K562 (cell line): ENCODE measurements around the gene BHLHE40. TPM values are rescaled to one million over a fixed set of nuclear protein-coding genes. Genes with fewer than 3 reads are reported as not detected.

Source experiments
- ATF7 ChIP-seq: fragments of 450-650 bp; IDR thresholded peaks from 2 replicates; pipeline ENCODE4 v1.7.1; 2014; ENCODE audit warnings: mild to moderate bottlenecking, moderate library complexity
- BHLHE40 ChIP-seq: IDR thresholded peaks from 2 replicates; pipeline ENCODE4 v1.6.1; 2011; ENCODE audit warnings: low read length, improper control_type of control experiment
- FOXM1 ChIP-seq, 2 experiments: fragments of 450-650 bp in 1 of 2; sonication (generic) in 1 of 2; formaldehyde crosslinking in 1 of 2; IDR thresholded peaks; 2 replicates each; pipeline versions ENCODE4 v1.6.1 to v1.9.0; 2017 to 2022; ENCODE audit warnings: low read depth in 2 of 2, mild to moderate bottlenecking in 2 of 2, missing genetic modification reagents in 1 of 2, moderate library complexity in 1 of 2
- GABPB2 ChIP-seq: fragments of 250-450 bp; sonication (Bioruptor Pico); conservative IDR thresholded peaks from 2 replicates; pipeline ENCODE4 v1.5.1; 2021; ENCODE audit warnings: mild to moderate bottlenecking
- ILK ChIP-seq: fragments of 450-650 bp; IDR thresholded peaks from 2 replicates; pipeline ENCODE4 v1.6.1; 2016; ENCODE audit warnings: missing genetic modification characterization, low read depth, mild to moderate bottlenecking, missing compliant biosample characterization, moderate library complexity, borderline replicate concordance
- MEF2A ChIP-seq: IDR thresholded peaks from 2 replicates; pipeline ENCODE4 v1.6.1; 2011; ENCODE audit warnings: low read depth, mild to moderate bottlenecking, low read length, moderate library complexity; ENCODE audit not compliant: control insufficient read depth
- PCBP2 ChIP-seq: fragments of 200-400 bp; formaldehyde crosslinking; IDR thresholded peaks from 2 replicates; pipeline ENCODE4 v1.6.1; 2018; ENCODE audit warnings: low read length, low read depth, mild to moderate bottlenecking, moderate library complexity; ENCODE audit not compliant: poor library complexity, severe bottlenecking
- SIX5 ChIP-seq, 2 experiments: IDR thresholded peaks; 2 replicates each; pipeline ENCODE4 v1.6.1; 2011; ENCODE audit warnings: low read length in 2 of 2, borderline replicate concordance in 1 of 2, low read depth in 1 of 2, mild to moderate bottlenecking in 1 of 2, moderate library complexity in 1 of 2; ENCODE audit not compliant: insufficient read depth in 1 of 2
- SMARCE1 ChIP-seq: fragments of 450-650 bp; IDR thresholded peaks from 2 replicates; pipeline ENCODE4 v1.7.1; 2016; ENCODE audit warnings: mild to moderate bottlenecking
- ZFX ChIP-seq: sonication (generic); formaldehyde crosslinking; IDR thresholded peaks from 2 replicates; pipeline ENCODE4 v1.8.0; 2022; ENCODE audit warnings: mild to moderate bottlenecking, missing genetic modification reagents, moderate library complexity
- ZNF75A ChIP-seq: fragments of 450-650 bp; formaldehyde crosslinking; IDR thresholded peaks from 2 replicates; pipeline ENCODE4 v1.4.0; 2020; ENCODE audit warnings: mild to moderate bottlenecking
- polyA plus RNA-seq, 8 experiments: library from polyadenylated mRNA; depleted of rRNA in 4 of 8; stranded (reverse) in 5 of 8; unstranded in 3 of 8; fragments of >200 nt; fragmentation: Nextera tagmentation in 2 of 8; fragmentation: Illumina TruSeq in 1 of 8; extraction: Ambion mirVana in 2 of 8; extraction: Trizol in 1 of 8; gene quantifications; 2 replicates each; pipeline versions ENCODE4 v1.2.1 to v1.2.3, GENCODE V29; 2011 to 2014; ENCODE audit warnings: inconsistent platforms in 1 of 8, missing spikeins in 1 of 8
- total RNA-seq, 7 experiments: library from RNA; depleted of rRNA in 6 of 7; stranded (reverse); fragments of >200 nt in 6 of 7; fragmentation: Illumina TruSeq in 2 of 7; extraction: Trizol in 2 of 7; gene quantifications; 2 replicates each; pipeline versions ENCODE4 v1.2.1 to v1.2.3, GENCODE V29; 2011 to 2021; ENCODE audit warnings: low replicate concordance in 1 of 7
- TF ChIP-seq, protein P1 (sequence below): fragments of 450-650 bp; IDR thresholded peaks from 2 replicates; pipeline ENCODE4 v1.6.1; 2017; ENCODE audit warnings: antibody characterized with exemption, mild to moderate bottlenecking
- TF ChIP-seq, protein P2 (sequence below): fragments of 250-450 bp; sonication (Bioruptor Pico); IDR thresholded peaks from 2 replicates; pipeline ENCODE4 v1.4.0; 2020; ENCODE audit warnings: mild to moderate bottlenecking
- TF ChIP-seq, protein P3 (sequence below): sonication (generic); formaldehyde crosslinking; IDR thresholded peaks from 2 replicates; pipeline ENCODE4 v1.8.0; 2022; ENCODE audit warnings: missing genetic modification reagents, mild to moderate bottlenecking, borderline replicate concordance
- TF ChIP-seq, protein P4 (sequence below): fragments of 450-650 bp; IDR thresholded peaks from 2 replicates; pipeline ENCODE4 v1.6.1; 2016; ENCODE audit warnings: mild to moderate bottlenecking
- TF ChIP-seq, protein P5 (sequence below): fragments of 250-450 bp; sonication (Bioruptor Pico); IDR thresholded peaks from 2 replicates; pipeline ENCODE4 v1.8.0; 2022; ENCODE audit warnings: moderate library complexity, mild to moderate bottlenecking, inconsistent platforms

BHLHE40 gene
- total and polyA plus RNA-seq, 9 of the 15 experiments (the other 6 are each of a cell fraction or from before 2014, with no cell fraction given): 12.0 to 83.9 (median 31.4) TPM

DNA sequence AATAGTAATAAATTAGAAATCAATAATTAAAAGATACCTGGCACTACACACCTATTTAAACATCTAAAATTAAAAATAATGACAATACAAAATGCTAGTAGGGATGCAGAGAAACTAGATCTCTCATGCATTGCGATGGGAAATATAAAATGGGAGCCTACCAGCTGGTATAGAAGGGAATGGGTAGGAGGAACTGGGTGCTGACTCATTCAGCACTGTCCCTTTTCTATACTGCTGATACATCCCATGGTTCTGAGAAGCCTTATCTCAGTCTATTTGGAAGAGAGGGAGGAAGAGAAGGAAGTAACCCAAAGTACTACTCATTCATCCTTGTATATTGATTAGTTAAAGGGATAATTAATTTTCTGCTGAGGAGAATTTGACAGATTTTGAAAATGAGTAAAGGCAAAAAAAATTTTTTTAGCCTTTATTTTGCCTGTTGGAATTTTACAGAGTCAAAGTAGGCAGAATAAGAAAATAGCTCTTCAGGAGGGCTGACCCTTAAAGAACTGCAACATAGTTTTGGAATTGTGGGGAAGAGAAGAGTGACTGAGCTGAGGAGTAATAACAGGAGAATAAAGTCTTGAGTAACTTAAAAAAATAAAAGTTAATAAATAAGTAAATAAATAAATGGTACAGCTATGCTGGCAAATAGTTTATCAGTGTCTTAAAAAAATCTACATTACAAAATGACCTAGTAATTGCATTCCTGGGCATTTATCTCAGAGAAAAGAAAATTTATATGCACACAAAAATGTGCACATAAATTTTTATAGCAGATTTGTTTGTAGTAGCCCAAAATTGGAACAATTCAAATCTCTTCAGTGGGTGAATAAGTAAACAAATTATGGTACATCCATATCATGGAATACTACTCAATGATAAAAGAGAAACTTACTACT is 15.3 kb upstream of the BHLHE40 start (continued):
- TF ChIP-seq, protein P1, sequence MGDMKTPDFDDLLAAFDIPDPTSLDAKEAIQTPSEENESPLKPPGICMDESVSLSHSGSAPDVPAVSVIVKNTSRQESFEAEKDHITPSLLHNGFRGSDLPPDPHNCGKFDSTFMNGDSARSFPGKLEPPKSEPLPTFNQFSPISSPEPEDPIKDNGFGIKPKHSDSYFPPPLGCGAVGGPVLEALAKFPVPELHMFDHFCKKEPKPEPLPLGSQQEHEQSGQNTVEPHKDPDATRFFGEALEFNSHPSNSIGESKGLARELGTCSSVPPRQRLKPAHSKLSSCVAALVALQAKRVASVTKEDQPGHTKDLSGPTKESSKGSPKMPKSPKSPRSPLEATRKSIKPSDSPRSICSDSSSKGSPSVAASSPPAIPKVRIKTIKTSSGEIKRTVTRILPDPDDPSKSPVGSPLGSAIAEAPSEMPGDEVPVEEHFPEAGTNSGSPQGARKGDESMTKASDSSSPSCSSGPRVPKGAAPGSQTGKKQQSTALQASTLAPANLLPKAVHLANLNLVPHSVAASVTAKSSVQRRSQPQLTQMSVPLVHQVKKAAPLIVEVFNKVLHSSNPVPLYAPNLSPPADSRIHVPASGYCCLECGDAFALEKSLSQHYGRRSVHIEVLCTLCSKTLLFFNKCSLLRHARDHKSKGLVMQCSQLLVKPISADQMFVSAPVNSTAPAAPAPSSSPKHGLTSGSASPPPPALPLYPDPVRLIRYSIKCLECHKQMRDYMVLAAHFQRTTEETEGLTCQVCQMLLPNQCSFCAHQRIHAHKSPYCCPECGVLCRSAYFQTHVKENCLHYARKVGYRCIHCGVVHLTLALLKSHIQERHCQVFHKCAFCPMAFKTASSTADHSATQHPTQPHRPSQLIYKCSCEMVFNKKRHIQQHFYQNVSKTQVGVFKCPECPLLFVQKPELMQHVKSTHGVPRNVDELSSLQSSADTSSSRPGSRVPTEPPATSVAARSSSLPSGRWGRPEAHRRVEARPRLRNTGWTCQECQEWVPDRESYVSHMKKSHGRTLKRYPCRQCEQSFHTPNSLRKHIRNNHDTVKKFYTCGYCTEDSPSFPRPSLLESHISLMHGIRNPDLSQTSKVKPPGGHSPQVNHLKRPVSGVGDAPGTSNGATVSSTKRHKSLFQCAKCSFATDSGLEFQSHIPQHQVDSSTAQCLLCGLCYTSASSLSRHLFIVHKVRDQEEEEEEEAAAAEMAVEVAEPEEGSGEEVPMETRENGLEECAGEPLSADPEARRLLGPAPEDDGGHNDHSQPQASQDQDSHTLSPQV: peak; percentile 68
- TF ChIP-seq, protein P2, sequence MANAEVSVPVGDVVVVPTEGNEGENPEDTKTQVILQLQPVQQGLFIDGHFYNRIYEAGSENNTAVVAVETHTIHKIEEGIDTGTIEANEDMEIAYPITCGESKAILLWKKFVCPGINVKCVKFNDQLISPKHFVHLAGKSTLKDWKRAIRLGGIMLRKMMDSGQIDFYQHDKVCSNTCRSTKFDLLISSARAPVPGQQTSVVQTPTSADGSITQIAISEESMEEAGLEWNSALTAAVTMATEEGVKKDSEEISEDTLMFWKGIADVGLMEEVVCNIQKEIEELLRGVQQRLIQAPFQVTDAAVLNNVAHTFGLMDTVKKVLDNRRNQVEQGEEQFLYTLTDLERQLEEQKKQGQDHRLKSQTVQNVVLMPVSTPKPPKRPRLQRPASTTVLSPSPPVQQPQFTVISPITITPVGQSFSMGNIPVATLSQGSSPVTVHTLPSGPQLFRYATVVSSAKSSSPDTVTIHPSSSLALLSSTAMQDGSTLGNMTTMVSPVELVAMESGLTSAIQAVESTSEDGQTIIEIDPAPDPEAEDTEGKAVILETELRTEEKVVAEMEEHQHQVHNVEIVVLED (CRISPR knock-in tag): no peak
- TF ChIP-seq GABPB2 (CRISPR knock-in tag): no peak
- 0 out of 2 replicates have a peak, but pooled peaks have one; percentile 10 for TF ChIP-seq ATF7
- no peak for TF ChIP-seq PCBP2
- no peak for TF ChIP-seq SIX5 (IDR thresholded peaks at IDR 0.05; ENCODE audit: borderline replicate concordance in 1 of 2, insufficient read depth in 1 of 2, low read depth in 1 of 2, low read length in 2 of 2)
- TF ChIP-seq, protein P3, sequence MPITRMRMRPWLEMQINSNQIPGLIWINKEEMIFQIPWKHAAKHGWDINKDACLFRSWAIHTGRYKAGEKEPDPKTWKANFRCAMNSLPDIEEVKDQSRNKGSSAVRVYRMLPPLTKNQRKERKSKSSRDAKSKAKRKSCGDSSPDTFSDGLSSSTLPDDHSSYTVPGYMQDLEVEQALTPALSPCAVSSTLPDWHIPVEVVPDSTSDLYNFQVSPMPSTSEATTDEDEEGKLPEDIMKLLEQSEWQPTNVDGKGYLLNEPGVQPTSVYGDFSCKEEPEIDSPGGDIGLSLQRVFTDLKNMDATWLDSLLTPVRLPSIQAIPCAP: no peak
- peak; percentile 86 for TF ChIP-seq SMARCE1
- no peak for TF ChIP-seq ZFX (CRISPR knock-in tag)
- TF ChIP-seq BHLHE40: no peak
- no peak for TF ChIP-seq MEF2A
- TF ChIP-seq, protein P4, sequence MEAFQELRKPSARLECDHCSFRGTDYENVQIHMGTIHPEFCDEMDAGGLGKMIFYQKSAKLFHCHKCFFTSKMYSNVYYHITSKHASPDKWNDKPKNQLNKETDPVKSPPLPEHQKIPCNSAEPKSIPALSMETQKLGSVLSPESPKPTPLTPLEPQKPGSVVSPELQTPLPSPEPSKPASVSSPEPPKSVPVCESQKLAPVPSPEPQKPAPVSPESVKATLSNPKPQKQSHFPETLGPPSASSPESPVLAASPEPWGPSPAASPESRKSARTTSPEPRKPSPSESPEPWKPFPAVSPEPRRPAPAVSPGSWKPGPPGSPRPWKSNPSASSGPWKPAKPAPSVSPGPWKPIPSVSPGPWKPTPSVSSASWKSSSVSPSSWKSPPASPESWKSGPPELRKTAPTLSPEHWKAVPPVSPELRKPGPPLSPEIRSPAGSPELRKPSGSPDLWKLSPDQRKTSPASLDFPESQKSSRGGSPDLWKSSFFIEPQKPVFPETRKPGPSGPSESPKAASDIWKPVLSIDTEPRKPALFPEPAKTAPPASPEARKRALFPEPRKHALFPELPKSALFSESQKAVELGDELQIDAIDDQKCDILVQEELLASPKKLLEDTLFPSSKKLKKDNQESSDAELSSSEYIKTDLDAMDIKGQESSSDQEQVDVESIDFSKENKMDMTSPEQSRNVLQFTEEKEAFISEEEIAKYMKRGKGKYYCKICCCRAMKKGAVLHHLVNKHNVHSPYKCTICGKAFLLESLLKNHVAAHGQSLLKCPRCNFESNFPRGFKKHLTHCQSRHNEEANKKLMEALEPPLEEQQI: peak; percentile 86
- no peak for TF ChIP-seq ZNF75A (CRISPR knock-in tag)
- TF ChIP-seq, protein P5, sequence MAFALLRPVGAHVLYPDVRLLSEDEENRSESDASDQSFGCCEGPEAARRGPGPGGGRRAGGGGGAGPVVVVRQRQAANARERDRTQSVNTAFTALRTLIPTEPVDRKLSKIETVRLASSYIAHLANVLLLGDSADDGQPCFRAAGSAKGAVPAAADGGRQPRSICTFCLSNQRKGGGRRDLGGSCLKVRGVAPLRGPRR (CRISPR knock-in tag): no peak
- no peak for TF ChIP-seq ILK (tag)
- no peak; the same call in 1 of the 2 replicates for TF ChIP-seq FOXM1 (IDR thresholded peaks at IDR 0.05; ENCODE audit: low read depth)
- TF ChIP-seq FOXM1 (CRISPR knock-in tag; IDR thresholded peaks at IDR 0.05; ENCODE audit: low read depth): no peak
